GM12878 (cell line): ENCODE measurements around the gene CYS1. TPM values are rescaled to one million over a fixed set of nuclear protein-coding genes. Genes with fewer than 3 reads are reported as not detected.
"Not testable (repeated sequence)": the region's sequence is repeated elsewhere in the genome, so short reads cannot be mapped to it uniquely, and the experiment has no call there.

Source experiments
- ATAC-seq: fragments of 200-7000 bp; cut with Tn5 transposase; 3 replicates; pipeline ENCODE4 v1.9.1; 2020; ENCODE audit warnings: mild to moderate bottlenecking, moderate library complexity
- BruUV-seq: library from RNA; stranded (reverse); fragments of 400-500 nt; replicated peaks from 2 replicates; lab custom pipeline; 2021; lab: Mats Ljungman, UMichigan
- CTCF ChIA-PET: fragments of 300-600 bp; sonication (Branson Sonifier 250); formaldehyde crosslinking; extraction: SDS; loops from one replicate; lab custom pipeline; 2021; ENCODE audit warnings: inconsistent platforms; lab: Yijun Ruan, JAX
- POLR2A ChIA-PET: fragments of 350-600 bp; formaldehyde crosslinking; extraction: SDS; loops from one replicate; lab custom pipeline; 2021; ENCODE audit warnings: inconsistent platforms; lab: Charles Lee
- RAD21 ChIA-PET: fragments of 300-600 bp; sonication (Branson Sonifier 250); formaldehyde crosslinking; loops from one replicate; lab custom pipeline; 2023; ENCODE audit warnings: antibody characterized with exemption; ENCODE audit not compliant: unreplicated experiment; lab: Charles Lee
- SMC1A ChIA-PET: fragments of 300-600 bp; sonication (Branson Sonifier 250); formaldehyde crosslinking; loops from one replicate; lab custom pipeline; 2023; ENCODE audit not compliant: unreplicated experiment, uncharacterized antibody; lab: Charles Lee
- DNase-seq: peaks from one replicate; pipeline ENCODE4 v3.0.0-alpha.2; 2011; ENCODE audit warnings: low read depth, low spot score
- FAIRE-seq: peaks from 3 replicates; lab custom pipeline; 2011; peaks lifted over from hg19 to GRCh38; lab: Jason Lieb, UNC
- H2AFZ ChIP-seq: 2 replicates; pipeline ENCODE4 v1.6.0; 2011; ENCODE audit warnings: low read depth, low read length, control low read depth; ENCODE audit not compliant: control insufficient read depth
- H3K27ac ChIP-seq: 2 replicates; pipeline ENCODE4 v1.5.1; 2011; ENCODE audit warnings: control low read depth; ENCODE audit not compliant: control insufficient read depth, insufficient read depth
- H3K27me3 ChIP-seq, 2 experiments: replicated peaks in 1 of 2; 2 replicates each; pipeline versions ENCODE4 v1.6.0 to v1.6.1; 2011; ENCODE audit warnings: low read length in 1 of 2; ENCODE audit not compliant: control insufficient read depth in 2 of 2, insufficient read depth in 2 of 2
- H3K36me3 ChIP-seq, 2 experiments: 2 replicates each; pipeline ENCODE4 v1.5.1; 2011; ENCODE audit warnings: low read length in 1 of 2; ENCODE audit not compliant: control insufficient read depth in 2 of 2, insufficient read depth in 2 of 2
- H3K4me1 ChIP-seq: 2 replicates; pipeline ENCODE4 v1.6.1; 2011; ENCODE audit warnings: mild to moderate bottlenecking, low read length, moderate library complexity, mixed read lengths; ENCODE audit not compliant: control insufficient read depth, insufficient read depth
- H3K4me2 ChIP-seq: 2 replicates; pipeline ENCODE4 v1.6.0; 2011; ENCODE audit warnings: control low read depth; ENCODE audit not compliant: control insufficient read depth, insufficient read depth
- H3K4me3 ChIP-seq: fragments of 200-600 bp; sonication (generic); 2 replicates; pipeline ENCODE4 v1.5.1; 2016
- H3K79me2 ChIP-seq: 2 replicates; pipeline ENCODE4 v1.6.0; 2011; ENCODE audit warnings: low read length; ENCODE audit not compliant: control insufficient read depth, insufficient read depth
- H3K9ac ChIP-seq: 2 replicates; pipeline ENCODE4 v1.8.0; 2011; ENCODE audit warnings: low read length, control low read depth, mixed read lengths; ENCODE audit not compliant: control insufficient read depth, insufficient read depth
- H3K9me3 ChIP-seq: replicated peaks from 3 replicates; pipeline ENCODE4 v1.5.1; 2011; ENCODE audit warnings: mild to moderate bottlenecking, low read length; ENCODE audit not compliant: control insufficient read depth, insufficient read depth
- H4K20me1 ChIP-seq: 2 replicates; pipeline ENCODE4 v1.6.0; 2011; ENCODE audit not compliant: control insufficient read depth, insufficient read depth
- BCL3 ChIP-seq: IDR thresholded peaks from 2 replicates; pipeline ENCODE4 v1.6.1; 2011; ENCODE audit warnings: borderline replicate concordance, low read depth, mild to moderate bottlenecking, moderate library complexity, low read length; ENCODE audit not compliant: insufficient read depth, poor library complexity, severe bottlenecking
- TCF3 ChIP-seq: IDR thresholded peaks from 2 replicates; pipeline ENCODE4 v1.6.1; 2012; ENCODE audit warnings: low read depth, mild to moderate bottlenecking, low read length, borderline replicate concordance; ENCODE audit not compliant: insufficient read depth
- WGBS: methylation state at CpG from one replicate; pipeline ENCODE4 v1.1.6; 2016; ENCODE audit warnings: low lambda C conversion rate; ENCODE audit not compliant: insufficient replicate concordance, insufficient coverage; ENCODE audit errors: missing lambda C conversion rate; 5-methylcytosine and 5-hydroxymethylcytosine counted together
- in situ Hi-C: fragments of 300-500 bp; cut with MboI; formaldehyde crosslinking; loops from 9 replicates; pipeline ENCODE4 v1.14.3; 2018; ENCODE audit warnings: mixed read lengths
- intact Hi-C: fragments of 100-400 bp; cut with micrococcal nuclease; formaldehyde crosslinking; loops from one replicate; pipeline ENCODE4 v1.14.2; 2022; ENCODE audit not compliant: unreplicated experiment
- polyA plus RNA-seq, 11 experiments: library from polyadenylated mRNA; depleted of rRNA in 4 of 11; unstranded in 6 of 11; stranded (reverse) in 5 of 11; fragments of >200 nt; fragmentation: Nextera tagmentation in 4 of 11; fragmentation: Illumina TruSeq in 1 of 11; extraction: Ambion mirVana in 4 of 11; extraction: Trizol in 1 of 11; gene quantifications; 1 replicate in 1 of 11; 2 replicates in 10 of 11; pipeline versions ENCODE4 v1.2.1 to v1.2.3, GENCODE V29; 2011 to 2016; ENCODE audit warnings: inconsistent platforms in 2 of 11, missing spikeins in 2 of 11, low read depth in 1 of 11
- total RNA-seq, 4 experiments: library from RNA; depleted of rRNA in 3 of 4; stranded (reverse); fragments of >200 nt in 3 of 4; fragmentation: Illumina TruSeq in 1 of 4; extraction: Trizol in 1 of 4; gene quantifications; 2 replicates each; pipeline versions ENCODE4 v1.2.1 to v1.2.3, GENCODE V29; 2013 to 2021

Gene CYS1
- total and polyA plus RNA-seq, 10 of the 15 experiments (the other 5 are each of a cell fraction or from before 2014, with no cell fraction given) = 0.35 to 6.4 (median 2.5) TPM

DNA sequence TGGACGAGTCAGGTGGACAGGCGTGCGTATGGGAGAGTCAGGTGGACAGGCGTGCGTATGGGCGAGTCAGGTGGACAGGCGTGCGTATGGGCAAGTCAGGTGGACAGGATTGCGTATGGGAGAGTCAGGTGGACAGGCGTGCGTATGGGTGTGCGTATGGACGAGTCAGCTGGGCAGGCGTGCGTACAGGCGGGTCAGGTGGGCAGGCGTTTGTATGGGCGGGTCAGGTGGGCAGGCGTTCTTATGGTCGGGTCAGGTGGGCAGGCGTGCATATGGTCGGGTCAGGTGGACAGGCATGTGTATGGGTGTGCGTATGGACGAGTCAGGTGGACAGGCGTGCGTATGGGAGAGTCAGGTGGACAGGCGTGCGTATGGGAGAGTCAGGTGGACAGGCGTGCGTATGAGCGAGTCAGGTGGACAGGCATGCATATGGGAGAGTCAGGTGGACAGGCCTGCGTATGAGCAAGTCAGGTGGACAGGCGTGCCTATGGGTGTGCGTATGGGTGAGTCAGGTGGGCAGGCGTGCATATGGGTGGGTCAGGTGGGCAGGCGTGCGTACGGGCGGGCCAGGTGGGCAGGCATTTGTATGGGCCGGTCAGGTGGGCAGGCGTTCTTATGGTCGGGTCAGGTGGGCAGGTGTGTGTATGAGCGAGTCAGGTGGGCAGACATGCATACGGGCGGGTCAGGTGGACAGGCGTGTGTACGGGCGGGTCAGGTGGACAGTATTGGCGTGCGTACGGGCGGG, 69.2 kb downstream of the CYS1 start:
- H3K27me3 ChIP-seq, H3K9ac ChIP-seq, H3K4me2 ChIP-seq, H3K36me3 ChIP-seq, BruUV-seq, POLR2A ChIA-PET, ATAC-seq, FAIRE-seq, DNase-seq, in situ Hi-C loops, CTCF ChIA-PET, H4K20me1 ChIP-seq, intact Hi-C loops, SMC1A ChIA-PET, H2AFZ ChIP-seq, H3K9me3 ChIP-seq, H3K79me2 ChIP-seq, H3K27ac ChIP-seq, RAD21 ChIA-PET, H3K4me3 ChIP-seq, H3K4me1 ChIP-seq: not testable (repeated sequence)
- 89% methylated on average over 52 of the region's 52 CpGs for WGBS
- TF ChIP-seq TCF3 (0 out of 2 replicates have a peak, but pooled peaks have one; percentile 49), BCL3 (peak; percentile 29)
